Activated CD4-positive, CD25-positive, alpha-beta regulatory T cell treated with anti-CD3 and anti-CD28 coated beads, Interleukin-2, amount 50 U/mL, for 16 hours (primary cell): ENCODE measurements around the gene HINT2.
A peak's percentile ranks its signal among the peaks of the same experiment; 100 is the strongest.

Experiments
- DNase-seq: peaks from one replicate; pipeline ENCODE4 v3.0.0-alpha.2; 2020; ENCODE audit warnings: low read depth, low spot score

The HINT2 gene

DNA sequence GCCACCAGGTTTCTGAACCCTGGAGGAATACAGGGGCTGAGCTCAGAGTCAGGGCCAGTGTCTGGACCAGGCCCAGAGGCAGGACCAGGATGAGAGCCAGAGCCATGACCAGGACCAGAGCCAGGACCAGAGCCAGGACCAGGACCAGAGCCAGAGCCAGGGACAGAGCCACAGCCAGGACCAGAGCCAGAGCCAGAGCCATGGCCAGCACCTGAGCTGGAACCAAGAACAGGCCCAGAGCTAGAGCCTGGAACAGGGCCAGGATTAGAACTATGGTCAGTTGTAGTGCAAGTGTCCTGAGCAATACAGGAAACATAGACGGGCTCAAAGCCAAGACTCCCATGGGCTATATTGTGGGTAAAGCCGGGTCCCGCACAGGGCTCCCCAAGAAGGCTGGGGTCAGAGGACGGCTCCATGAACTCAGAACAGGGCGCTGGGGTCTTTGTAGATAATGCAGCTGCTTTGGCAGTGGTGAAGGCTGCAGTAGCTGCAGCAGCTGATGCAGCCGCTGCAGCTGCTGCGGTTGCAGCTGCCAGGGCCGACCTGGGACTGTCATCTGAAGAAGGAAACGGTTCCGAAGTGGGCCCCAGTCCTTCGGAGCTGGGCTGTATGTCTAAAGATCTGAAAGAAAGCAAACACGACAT is 3.3 kb downstream of the HINT2 start:
- no peak for DNase-seq

DNA sequence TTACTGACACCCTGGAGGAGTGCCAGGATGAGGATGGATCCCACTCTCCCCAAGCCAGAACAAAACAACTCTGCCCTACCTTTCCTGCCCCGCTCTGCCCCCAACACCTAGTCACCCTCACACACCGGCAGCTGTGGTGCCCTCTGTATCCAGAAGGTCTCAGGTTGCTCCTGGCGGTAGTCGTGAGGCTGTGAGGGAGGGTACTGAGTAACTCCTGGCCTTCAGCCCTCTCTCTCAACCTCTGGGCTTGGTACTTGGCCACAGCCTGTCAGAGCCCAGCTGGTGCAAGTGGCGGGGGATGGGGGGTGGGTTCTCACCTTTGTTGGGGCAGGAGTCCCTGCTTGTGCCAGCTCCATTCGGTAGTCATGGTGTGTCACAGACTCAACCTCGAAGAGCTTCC is 4.7 kb downstream of the HINT2 start:
- no peak for DNase-seq

DNA sequence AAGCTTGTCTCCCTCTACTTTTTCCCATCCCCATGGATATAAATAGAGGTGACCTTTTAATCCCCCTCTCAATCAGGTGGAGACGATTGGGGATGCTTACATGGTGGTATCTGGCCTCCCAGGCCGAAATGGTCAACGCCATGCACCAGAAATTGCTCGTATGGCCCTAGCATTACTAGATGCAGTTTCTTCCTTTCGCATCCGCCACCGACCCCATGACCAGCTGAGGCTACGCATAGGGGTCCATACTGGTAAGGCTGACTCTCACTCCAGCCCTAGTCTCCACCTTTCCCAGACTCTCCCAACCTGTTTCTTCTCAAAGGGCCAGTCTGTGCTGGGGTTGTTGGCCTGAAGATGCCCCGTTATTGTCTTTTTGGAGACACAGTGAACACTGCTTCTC is 6.4 kb downstream of the HINT2 start:
- no peak for DNase-seq

DNA sequence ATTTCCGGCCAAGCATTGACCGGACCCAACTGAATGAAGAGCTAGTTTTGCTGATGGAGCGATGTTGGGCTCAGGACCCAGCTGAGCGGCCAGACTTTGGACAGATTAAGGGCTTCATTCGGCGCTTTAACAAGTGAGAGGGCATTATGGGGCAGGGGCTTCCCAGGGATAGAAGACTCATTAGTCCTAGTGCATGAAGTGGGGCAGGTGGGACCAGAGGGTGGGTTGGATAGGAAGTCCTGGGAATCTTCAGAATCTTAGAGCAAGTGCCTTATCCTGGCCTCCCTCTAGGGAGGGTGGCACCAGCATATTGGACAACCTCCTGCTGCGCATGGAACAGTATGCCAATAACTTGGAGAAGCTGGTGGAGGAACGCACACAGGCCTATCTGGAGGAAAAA is 8.7 kb downstream of the HINT2 start:
- DNase-seq = no peak

DNA sequence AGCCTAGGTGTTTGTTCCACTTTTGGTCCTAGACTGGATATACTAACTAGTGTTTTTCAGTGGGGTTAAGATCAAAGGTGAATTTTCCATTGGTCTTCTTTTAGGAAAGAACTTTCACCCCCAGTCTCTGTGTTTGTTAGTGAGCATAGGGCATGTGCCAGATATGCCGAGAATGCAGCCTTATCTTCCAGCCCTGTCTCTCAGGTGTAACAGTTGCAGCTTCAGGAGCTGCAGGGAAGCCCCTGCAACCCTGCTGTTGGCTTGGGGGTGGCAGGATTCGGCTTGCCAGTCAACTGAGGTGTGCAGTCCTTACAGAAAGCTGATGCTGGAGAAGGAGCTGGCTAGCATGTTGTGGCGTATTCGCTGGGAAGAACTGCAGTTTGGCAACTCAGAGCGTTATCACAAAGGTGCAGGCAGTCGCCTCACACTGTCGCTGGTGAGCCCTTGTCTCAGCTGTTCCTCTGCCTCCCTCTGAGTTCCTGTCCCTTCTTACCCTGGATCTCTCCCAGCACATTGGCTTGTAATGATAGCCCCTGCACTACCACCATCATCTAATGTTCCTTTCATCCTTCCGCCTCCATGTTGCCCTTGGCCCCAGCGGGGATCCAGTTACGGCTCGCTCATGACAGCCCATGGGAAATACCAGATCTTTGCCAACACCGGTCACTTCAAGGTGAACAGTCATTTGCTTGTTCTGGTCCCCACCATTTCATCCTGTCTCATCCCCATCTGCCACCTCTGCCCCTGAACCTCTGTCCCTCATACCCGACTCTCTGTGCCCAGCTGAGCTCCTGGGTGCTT is 13.3 kb downstream of the HINT2 start:
- no peak for DNase-seq

DNA sequence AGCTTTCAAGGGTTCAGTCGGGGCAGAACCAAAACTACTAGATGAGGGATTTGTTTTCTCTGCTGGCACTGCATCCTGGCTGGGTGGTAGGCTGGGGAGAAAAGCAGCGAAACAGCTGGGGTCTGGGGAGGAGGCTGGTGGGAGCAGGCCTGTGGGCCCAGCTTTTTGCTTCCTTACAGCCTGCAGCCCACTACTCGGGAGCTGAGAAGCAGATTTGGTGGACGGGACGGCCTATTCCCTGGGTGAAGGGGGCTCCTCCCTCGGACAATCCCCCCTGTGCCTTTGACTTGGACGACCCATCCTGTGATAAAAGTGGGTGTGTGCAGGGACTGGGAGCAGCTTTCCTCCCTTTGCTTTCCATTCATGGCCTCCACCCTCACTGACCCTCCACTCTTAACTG is 14.3 kb downstream of the HINT2 start:
- no peak for DNase-seq

DNA sequence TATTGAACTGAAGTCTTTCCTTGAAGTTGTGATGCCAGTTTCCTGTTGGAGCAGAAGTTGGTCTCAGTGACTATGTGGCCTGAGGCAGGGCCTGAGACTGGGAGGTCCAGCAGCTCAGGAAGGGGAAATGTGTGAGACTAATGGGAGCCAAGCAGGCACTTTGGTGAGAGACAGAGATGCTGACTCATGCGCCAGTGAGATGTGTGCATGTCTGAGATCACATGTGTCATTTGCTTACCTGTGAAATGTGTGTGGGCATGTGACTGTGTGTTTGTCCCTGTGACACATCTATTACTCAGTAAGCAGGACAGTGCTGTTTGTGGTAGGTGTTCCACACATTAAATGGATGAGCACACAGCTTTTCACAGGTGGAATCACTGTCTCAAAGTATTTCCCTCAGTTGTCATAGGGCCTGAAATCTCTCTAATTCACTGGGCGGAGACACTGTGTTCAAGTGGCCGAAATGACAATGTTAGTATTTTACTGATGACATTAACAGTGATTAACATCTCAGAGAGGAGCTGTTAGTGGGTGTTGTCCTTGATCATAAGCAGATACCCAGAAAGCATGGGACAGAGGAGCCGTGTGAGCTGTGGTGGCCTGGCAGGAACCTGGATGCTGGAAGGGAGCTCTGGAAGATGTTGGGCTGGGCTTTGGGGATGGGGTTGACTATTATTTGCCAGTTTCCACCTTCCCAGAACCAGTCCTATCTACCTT is 16.0 kb downstream of the HINT2 start:
- no peak for DNase-seq

DNA sequence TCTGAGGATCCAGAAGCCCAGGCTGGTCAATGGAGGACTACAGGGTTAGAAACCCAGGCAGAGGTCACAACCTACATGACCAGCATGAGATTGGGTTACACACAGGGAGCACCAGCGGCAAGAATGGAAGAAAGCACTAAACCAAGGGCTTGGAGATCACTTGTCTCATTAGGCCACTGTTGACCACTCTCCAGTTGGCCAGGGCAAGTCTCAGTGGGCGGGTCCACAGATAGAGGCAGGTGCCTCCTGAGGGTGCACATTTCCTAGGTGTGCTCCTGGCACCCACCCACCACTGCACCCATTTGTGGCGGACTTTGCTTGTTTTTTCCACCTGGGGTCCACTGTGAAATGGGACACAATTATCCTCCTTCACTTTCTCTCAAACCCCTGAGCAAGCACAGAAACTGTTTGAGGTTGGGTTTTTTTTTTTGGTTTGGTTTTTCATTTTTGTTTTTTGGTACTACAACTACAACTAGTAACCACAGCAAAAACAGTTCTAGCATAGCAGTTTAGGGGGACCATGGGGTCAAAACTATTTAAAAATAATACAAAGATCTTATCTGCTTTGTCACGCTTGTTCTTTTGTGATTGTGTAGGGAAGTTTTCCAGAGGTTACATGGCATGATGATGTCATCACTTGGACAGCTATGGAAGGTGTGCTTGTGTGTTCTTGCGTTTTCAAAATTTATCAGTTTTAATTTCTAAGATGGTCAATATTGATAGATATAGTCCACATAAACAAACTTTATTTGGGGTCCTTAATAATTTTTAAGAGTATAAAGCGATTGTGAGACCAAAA is 17.3 kb downstream of the HINT2 start:
- DNase-seq = no peak

DNA sequence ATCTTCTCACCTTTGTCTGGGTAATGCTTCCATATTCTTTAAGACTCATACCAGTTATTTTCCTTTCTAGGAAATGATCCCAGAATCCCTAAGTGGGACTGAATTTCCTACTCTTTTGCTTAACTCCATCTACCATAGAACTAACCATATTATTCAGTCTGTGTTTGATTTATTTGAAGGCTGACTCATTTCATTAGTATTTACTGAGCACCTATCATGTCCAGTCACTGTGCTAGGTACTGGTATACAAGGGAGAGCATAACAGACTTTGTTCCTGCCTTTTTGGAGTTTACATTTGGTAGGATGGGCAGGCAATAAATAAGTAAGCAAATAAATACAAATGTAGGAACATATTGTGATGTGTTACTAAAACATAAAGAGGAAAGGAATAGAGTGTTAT is 19.1 kb downstream of the HINT2 start:
- DNase-seq = no peak

DNA sequence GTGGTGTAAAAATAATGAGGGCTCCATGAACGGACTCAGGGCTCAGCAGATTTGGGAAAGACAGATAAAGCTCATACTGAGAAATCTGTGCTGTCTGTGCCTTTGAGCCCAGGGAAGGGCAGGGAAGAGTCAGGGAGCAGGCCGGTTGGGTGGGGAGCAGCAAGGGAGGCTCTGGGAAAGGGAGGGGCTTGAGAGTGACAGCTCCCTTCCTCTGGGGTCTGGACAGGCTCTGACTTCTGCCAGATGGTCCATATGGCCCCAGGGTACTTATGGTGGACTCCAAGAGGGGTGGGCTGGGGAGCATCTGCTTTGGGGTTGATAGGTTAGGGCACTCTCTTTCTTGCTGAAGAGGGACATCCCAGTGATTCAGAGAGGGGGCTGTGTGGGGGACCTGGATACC is 21.4 kb downstream of the HINT2 start:
- no peak for DNase-seq

DNA sequence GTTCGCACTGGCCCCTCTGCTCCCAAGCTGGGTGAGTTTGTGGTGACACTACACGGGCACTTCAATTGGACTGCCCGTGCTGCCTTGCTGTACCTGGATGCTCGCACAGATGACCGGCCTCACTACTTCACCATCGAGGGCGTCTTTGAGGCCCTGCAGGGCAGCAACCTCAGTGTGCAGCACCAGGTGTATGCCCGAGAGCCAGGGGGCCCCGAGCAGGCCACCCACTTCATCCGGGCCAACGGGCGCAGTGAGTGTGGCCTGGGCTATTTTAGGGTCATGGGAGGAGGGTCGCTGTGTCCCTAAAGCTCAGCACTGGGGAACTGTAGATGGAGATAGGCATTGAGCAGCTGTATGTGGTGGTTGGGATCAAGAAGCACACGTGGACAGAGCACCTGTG is 22.0 kb downstream of the HINT2 start:
- DNase-seq = no peak

DNA sequence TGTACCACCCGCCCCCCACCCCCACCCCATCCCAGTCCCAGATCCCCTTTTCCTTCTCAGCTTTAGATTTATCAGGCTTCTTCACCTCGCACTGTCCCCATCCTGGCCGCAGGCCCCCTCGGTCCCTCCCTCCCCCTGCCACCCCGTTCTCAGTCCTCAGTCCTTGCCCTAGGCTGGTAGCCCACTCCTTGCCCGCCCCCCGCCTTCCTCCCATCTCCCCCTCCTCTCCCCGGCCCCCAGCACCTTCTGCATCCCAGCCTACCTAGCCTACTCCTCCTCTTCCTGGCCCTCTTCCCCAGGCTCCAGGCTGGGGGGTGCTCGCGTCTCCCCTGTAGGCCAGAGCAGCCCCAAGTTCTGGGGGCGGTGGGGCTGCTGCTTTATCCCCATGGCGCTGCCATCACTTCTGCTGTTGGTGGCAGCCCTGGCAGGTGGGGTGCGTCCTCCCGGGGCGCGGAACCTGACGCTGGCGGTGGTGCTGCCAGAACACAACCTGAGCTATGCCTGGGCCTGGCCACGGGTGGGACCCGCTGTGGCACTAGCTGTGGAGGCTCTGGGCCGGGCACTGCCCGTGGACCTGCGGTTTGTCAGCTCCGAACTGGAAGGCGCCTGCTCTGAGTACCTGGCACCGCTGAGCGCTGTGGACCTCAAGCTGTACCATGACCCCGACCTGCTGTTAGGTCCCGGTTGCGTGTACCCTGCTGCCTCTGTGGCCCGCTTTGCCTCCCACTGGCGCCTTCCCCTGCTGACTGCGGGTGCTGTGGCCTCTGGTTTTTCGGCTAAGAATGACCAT is 22.6 kb downstream of the HINT2 start:
- no peak for DNase-seq

DNA sequence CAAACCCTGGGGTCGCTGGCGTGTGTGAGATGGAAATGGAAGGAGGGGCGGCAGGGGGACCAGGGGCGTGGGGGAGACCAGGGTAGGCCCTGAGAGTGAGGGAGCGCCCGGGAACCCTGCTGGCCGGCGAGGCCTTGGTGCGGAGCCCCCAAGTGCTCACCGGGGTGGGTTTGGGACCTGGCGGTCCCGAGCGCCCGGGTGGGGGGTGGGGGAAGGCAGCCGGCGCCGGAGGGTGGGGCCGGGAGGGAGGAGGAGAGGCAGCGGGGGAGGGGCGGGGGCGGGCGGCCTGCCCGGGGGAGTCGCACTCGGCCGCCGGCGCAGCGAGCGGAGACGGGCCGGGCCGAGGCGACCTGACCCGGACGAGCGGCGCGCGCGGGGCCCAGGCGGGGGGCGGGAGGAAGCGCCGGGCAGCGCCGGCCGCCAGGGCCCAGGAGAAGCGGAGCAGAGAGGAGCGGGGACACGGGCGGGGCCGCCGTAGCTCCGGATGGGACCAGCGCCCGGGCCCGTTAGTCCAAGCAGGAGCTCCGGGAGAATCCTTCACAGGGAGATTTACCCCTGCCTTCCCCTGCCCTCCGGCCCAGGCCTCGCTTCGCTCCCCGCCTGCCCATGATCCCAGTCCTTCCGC is 23.4 kb downstream of the HINT2 start, which contains the start of gene NPR2:
Gene NPR2, plus strand, starts transcription at position 295 of the 625 bp plus-strand sequence. CDS start 818 bp downstream, outside the sequence.
- no peak for DNase-seq

DNA sequence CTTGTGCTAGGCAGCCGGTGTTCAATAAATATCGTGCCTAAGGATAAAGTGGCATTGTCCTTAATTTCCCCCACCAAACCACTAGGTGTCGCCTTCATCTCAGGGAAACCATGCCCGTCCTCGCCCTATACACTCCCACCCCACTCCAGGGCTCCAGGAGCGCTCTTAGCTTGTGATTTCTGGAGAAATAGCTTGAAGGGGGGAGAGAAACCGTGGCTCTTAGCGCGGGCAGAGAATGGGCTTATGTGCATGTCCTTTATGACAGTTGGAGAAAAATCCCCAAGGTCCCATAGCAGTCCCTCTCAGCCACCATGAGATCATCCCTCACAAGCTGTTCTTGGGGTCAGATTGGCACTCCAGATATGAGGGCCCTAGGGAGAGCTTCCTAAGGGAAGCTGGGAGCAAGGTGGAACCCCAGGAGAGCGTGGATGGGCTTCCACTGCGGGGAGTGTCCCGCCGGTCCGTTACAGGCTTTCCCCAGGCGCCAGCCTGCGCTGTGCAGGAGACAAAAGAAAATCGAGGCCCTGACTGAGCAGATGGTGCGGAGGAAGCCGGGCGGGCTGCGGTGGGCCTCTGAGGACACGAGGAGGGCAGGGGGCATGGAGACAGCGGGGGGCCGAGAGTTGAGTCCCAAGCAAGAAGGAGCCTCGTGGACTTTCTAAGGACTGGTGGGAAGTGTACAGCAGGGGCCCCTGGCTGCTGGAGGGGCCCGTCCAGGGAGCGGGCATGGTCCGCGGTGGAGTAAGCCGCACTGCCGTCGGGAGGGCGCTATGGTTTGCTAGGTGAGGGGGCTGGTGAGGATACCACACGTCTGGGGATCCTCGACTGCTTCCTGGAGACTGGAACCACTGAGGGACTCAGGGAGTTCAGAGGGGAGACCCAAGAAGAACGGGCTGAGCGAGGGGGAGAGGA is 24.2 kb downstream of the HINT2 start:
- peak; percentile 40 for DNase-seq

DNA sequence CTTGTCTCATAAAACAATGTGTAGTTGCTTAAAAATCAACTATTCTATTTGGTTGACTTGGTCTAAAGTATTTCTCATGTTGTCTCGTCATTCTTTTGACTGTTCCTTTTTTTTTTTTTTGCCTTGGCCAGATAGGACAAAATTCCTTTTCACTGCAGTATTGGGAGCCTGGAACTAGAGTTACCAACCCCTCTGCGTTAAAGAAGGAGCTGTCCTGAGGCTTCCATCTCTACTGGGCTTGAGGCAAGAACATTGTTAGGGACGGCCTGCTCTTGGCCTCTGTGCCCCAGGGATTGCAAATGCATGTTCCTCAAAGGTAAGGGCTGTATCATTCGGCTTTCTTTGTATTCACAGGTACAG is 24.8 kb downstream of the HINT2 start:
- DNase-seq = no peak

DNA sequence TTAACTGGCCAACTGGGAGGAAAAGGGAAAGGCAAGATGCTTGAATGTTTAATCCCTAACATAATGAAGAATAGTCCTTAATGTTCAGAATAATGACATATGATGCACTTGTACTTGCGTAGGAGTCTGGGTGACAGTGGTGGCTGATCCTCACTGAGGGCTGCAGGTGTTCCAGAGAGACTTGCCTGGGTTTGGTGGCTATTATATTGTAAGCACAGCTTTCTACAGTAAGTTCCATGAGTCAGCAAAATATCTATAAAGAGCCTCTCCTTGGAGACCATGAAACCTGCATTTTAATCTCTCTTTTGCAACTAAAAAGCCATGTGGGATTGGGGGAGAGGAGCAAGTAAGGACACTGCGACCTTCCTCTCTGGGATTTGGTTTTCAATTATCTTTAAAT is 25.3 kb downstream of the HINT2 start:
- no peak for DNase-seq

DNA sequence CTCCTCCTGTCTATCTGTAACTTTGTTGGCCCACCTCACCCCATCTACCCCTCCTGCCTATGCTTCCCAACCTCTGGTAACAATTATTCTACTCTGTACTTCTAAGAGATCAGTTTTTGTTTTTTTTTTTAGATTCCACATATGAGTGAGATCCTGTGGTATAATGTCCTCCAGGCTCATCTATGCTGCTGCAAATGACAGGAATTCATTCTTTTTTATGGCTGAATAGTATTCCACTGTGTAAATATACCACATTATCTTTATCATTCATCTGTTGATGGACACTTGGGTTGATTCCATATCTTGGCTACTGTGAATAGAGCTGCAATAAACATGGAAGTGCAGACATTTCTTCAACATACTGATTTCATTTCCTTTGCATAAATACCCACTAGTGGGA is 31.4 kb downstream of the HINT2 start:
- DNase-seq = no peak

DNA sequence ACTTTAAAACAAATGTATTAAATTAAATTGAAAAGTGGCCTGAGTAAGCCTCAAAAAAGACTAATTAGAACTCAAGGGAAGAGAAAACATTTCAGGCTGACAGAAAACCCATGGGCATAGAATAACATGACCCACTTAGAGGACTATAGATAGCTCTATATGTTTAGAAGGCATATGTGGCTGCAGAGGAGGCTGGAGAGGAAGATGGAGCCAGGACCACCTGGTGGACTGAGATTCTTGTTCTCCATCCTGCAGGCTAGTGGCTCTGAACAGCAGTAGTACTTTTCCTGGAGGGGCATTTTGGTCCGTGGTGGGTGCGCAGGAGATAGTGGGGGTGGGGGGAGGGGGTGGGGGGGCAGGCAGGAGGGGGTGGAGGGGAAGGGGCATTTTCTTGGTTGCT is 33.8 kb downstream of the HINT2 start:
- DNase-seq = no peak

DNA sequence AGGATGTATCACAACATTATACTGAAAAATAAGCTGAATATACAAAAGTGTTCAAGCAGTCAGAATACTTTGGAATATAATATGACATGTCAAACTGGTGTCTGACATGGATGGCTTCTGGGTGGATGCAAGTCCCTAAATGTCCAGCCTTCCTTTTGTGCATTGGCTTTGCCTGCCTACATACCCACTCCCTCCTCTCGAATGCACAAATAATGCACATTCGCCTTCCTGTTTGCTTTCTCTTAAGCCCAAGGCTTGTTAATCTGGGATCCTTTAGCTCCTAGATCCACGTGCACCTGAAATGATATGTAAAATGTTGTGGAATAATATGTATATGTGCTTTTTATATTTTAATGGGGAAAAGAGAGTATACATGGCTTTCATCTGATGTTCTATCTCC is 36.3 kb downstream of the HINT2 start:
- DNase-seq = no peak

DNA sequence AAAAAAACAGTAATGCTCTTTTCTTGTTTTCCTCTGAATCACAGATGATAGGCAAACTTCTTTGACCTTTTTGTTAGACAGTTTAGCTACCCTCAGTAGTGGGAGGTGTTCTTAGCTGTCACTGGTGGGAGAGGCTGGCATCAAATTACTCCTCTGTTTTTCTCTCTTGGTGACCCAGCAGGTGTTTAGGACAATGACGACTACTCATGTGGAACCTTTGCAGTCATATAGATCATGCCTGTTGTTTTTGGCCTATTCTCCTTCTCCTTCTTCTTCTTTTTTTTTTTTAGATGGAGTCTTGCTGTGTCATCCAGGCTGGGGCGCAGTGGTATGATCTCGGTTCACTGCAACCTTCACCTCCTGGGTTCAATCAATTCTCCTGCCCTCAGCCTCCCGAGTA is 38.8 kb downstream of the HINT2 start:
- DNase-seq = no peak
